ENCODE results near the gene FGF11.

FGF11 gene

GRCh38 chr17:7408863-7409262 lies 30.4 kb upstream of the FGF11 start:
- DNase-seq, result no peak

GRCh38 chr17:7409716-7410115 lies 29.6 kb upstream of the FGF11 start:
- DNase-seq, result no peak

- no peak for DNase-seq
Observed at GRCh38 chr17:7410634-7411426, 28.5 kb upstream of the FGF11 start.

- no peak for DNase-seq
Observed at GRCh38 chr17:7411427-7411750, 27.9 kb upstream of the FGF11 start.

- no peak for DNase-seq
Observed at GRCh38 chr17:7413346-7413985, 25.8 kb upstream of the FGF11 start.

GRCh38 chr17:7414837-7415236 lies 24.5 kb upstream of the FGF11 start:
- DNase-seq, result no peak

- DNase-seq, result no peak
Observed at GRCh38 chr17:7415784-7416183, 23.5 kb upstream of the FGF11 start.

GRCh38 chr17:7416323-7416722 lies 23.0 kb upstream of the FGF11 start:
- DNase-seq, result no peak

GRCh38 chr17:7417056-7417655 lies 22.2 kb upstream of the FGF11 start:
- DNase-seq, result no peak

GRCh38 chr17:7418472-7419152 lies 20.7 kb upstream of the FGF11 start:
- DNase-seq, result no peak

GRCh38 chr17:7419819-7420610 lies 19.3 kb upstream of the FGF11 start, which contains the start of gene SPEM1:
Gene SPEM1, plus strand, starts transcription at chr17:7420324. Its CDS starts 61 bp downstream, at chr17:7420385.
- no peak for DNase-seq

GRCh38 chr17:7421186-7421585 lies 18.1 kb upstream of the FGF11 start:
- DNase-seq, result no peak

- DNase-seq, result no peak
Observed at GRCh38 chr17:7423679-7424078, 15.6 kb upstream of the FGF11 start.

- no peak for DNase-seq
Observed at GRCh38 chr17:7425316-7425715, 14.0 kb upstream of the FGF11 start, which contains the start of gene SPEM2. Gene SPEM2, plus strand, starts transcription at chr17:7425616. Its CDS starts 73 bp downstream, at chr17:7425689.

- DNase-seq, result no peak
Observed at GRCh38 chr17:7425756-7426155, 13.6 kb upstream of the FGF11 start.

GRCh38 chr17:7426203-7426863 lies 13.0 kb upstream of the FGF11 start:
- DNase-seq, result no peak

GRCh38 chr17:7426896-7427489 lies 12.3 kb upstream of the FGF11 start:
- no peak for DNase-seq

- DNase-seq, result no peak
Observed at GRCh38 chr17:7427549-7427948, 11.8 kb upstream of the FGF11 start.

GRCh38 chr17:7428557-7428956 lies 10.8 kb upstream of the FGF11 start, which contains the start of gene SPEM3:
Gene SPEM3, plus strand, starts transcription at chr17:7428857. Its CDS starts 46 bp downstream, at chr17:7428903.
- no peak for DNase-seq

- no peak for DNase-seq
Observed at GRCh38 chr17:7429722-7430121, 9.6 kb upstream of the FGF11 start.

- no peak for DNase-seq
Observed at GRCh38 chr17:7431231-7431630, 8.1 kb upstream of the FGF11 start.

- DNase-seq, result no peak
Observed at GRCh38 chr17:7432296-7432695, 7.0 kb upstream of the FGF11 start.

Measured in CD4-positive, alpha-beta T cell treated with Interleukin-15 for 1 hour (primary cell).